Spleen (tissue), 11 donors: ENCODE results near the gene GPRC5B. TPM values are rescaled to one million over a fixed set of nuclear protein-coding genes. Genes with fewer than 3 reads are reported as not detected.

Experiments
- DNase-seq: peaks from one replicate; pipeline ENCODE4 v3.0.0-alpha.2; 2020
- H3K27ac ChIP-seq, 8 donors: fragments of 200-600 bp; sonication (generic) in 7 of 8; 1 replicate in 4 of 8; 2 replicates in 4 of 8; pipeline versions ENCODE4 v1.5.0 to v1.8.0; 2016 to 2021; ENCODE audit warnings: inconsistent platforms in 4 of 8, mild to moderate bottlenecking in 4 of 8, moderate library complexity in 1 of 8
- H3K27me3 ChIP-seq, 7 donors: fragments of 200-600 bp; sonication (generic) in 6 of 7; replicated peaks in 1 of 7; 1 replicate in 4 of 7; 2 replicates in 3 of 7; pipeline versions ENCODE4 v1.5.0 to v1.8.0; 2016 to 2021; ENCODE audit warnings: inconsistent platforms in 3 of 7, mild to moderate bottlenecking in 1 of 7
- H3K36me3 ChIP-seq, 6 donors: fragments of 200-600 bp; sonication (generic) in 5 of 6; 1 replicate in 4 of 6; 2 replicates in 2 of 6; pipeline versions ENCODE4 v1.5.0 to v1.8.0; 2016 to 2021; ENCODE audit warnings: inconsistent platforms in 2 of 6
- H3K4me1 ChIP-seq, 6 donors: fragments of 200-600 bp; sonication (generic) in 5 of 6; 1 replicate in 3 of 6; 2 replicates in 3 of 6; pipeline versions ENCODE4 v1.5.0 to v1.8.0; 2016 to 2021; ENCODE audit warnings: inconsistent platforms in 3 of 6
- H3K4me3 ChIP-seq, 8 donors: fragments of 200-600 bp; sonication (generic) in 7 of 8; 1 replicate in 4 of 8; 2 replicates in 4 of 8; pipeline versions ENCODE4 v1.5.0 to v1.8.0; 2016 to 2021; ENCODE audit warnings: inconsistent platforms in 4 of 8, mild to moderate bottlenecking in 4 of 8, moderate library complexity in 2 of 8
- H3K9me3 ChIP-seq, 8 donors: fragments of 200-600 bp; sonication (generic) in 7 of 8; 1 replicate in 4 of 8; 2 replicates in 4 of 8; pipeline versions ENCODE4 v1.5.0 to v1.8.0; 2016 to 2021; ENCODE audit warnings: inconsistent platforms in 4 of 8
- POLR2A ChIP-seq, 3 donors: fragments of 450-650 bp; IDR thresholded peaks; one replicate each; pipeline ENCODE4 v1.5.1; 2017; ENCODE audit warnings: antibody characterized with exemption in 3 of 3, mild to moderate bottlenecking in 1 of 3
- POLR2AphosphoS5 ChIP-seq, 3 donors: sonication (generic); formaldehyde crosslinking; IDR thresholded peaks; one replicate each; pipeline ENCODE4 v1.5.1; 2017; ENCODE audit warnings: antibody characterized with exemption in 3 of 3
- WGBS, 5 donors: extraction: QIAGEN DNeasy Blood & Tissue Kit in 3 of 5; methylation state at CpG; one replicate each; pipeline versions ENCODE4 v1.1.5 to v1.1.7; 2013 to 2018; 5-methylcytosine and 5-hydroxymethylcytosine counted together
- intact Hi-C: fragments of 100-400 bp; cut with DNase I; formaldehyde crosslinking; loops from one replicate; pipeline ENCODE4 v1.15.0; 2023; ENCODE audit warnings: low total_unique reads
- polyA plus RNA-seq, 3 donors: library from polyadenylated mRNA; stranded (reverse); fragments of 200-250 nt; gene quantifications; one replicate each; pipeline ENCODE4 v1.2.1, GENCODE V29; 2013
- total RNA-seq, 7 donors: library from RNA; depleted of rRNA in 3 of 7; stranded (reverse); fragments of >200 nt in 3 of 7; fragmentation: NEBNext Ultra II Directional in 4 of 7; extraction: Animal tissue kit (Norgen Biotek cat#: 25700) in 4 of 7; gene quantifications; one replicate each; pipeline versions ENCODE4 v1.1.0 to v1.2.1, GENCODE V29; 2016 to 2021
- TF ChIP-seq, protein P1 (sequence below), 11 experiments: fragments of 200-600 bp in 7 of 11; fragments of 450-650 bp in 4 of 11; sonication (generic) in 4 of 11; IDR thresholded peaks in 8 of 11; conservative IDR thresholded peaks in 3 of 11; 1 replicate in 7 of 11; 2 replicates in 4 of 11; pipeline versions ENCODE4 v1.4.0 to v1.8.0; 2016 to 2021; ENCODE audit warnings: antibody characterized with exemption in 11 of 11, inconsistent platforms in 4 of 11, mild to moderate bottlenecking in 1 of 11
- donor health status: healthy with polysubstance abuse.
- donor health status: DM: no; HTN: no; CAD: no; lungs with moderate emphysema.
- donor health status: DM: no; HTN: no; CAD: no.
- donor health status: Bipolar disorder and iron deficiency.
- donor health status: healthy.
- donor health status: DM: no; HTN: no; CAD: no.
- donor health status: DM: yes; HTN: yes; CAD: no.

GPRC5B gene
- total and polyA plus RNA-seq, 10 donors = 4.0 to 8.6 (median 6.5) TPM

DNA sequence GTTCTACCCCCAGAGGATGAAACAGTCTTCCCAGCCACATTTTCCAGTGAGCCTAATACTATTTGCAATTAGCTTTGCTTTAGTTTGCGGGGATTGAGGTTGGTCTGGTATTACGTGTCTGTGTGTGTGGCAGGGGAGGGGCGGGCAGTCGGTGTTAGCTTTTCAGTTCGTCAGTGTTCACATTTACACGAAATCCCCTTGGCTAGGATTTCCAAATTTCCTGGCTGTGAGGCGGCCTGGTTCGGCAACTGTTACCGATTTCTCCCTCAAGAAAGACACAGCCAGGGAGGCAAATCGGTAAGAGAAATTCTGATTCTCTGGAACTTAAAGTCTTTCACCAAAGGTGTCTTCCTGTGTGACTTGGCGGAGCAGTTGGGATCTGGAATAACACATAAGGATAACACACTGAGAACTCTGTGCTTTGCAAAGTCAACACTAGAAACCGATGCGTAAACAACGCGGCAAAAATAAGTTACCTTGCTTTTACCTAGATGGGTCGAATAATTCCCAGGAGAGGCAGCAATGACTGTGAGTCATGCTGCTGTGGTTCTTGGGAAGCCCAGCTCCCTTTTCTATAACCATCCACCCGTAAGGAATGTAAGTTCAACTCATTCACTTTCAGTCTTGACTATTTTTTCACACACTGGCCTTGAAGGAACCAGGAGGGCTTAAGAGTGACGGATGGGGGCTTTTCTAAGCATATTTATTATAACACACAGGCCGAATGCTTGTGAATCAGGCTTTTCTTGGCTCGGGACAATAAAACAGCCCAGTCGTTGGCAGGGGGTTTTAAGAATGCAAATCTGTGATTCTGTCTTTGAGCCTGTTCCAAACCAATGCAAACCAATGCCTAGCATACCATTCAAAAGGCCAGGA, 24.2 kb downstream of the GPRC5B start:
- Histone ChIP-seq H3K36me3 (no peaks in the 10 kb centered on the region), H3K4me3 (no peak overlapping the region), H3K9me3 (no peaks in the 10 kb centered on the region), H3K27ac (no peak overlapping the region), H3K4me1 (no peaks in the 10 kb centered on the region), H3K27me3 (no peaks in the 10 kb centered on the region)
- no peak for TF ChIP-seq POLR2A (IDR thresholded peaks at IDR 0.05)
- TF ChIP-seq, protein P1, sequence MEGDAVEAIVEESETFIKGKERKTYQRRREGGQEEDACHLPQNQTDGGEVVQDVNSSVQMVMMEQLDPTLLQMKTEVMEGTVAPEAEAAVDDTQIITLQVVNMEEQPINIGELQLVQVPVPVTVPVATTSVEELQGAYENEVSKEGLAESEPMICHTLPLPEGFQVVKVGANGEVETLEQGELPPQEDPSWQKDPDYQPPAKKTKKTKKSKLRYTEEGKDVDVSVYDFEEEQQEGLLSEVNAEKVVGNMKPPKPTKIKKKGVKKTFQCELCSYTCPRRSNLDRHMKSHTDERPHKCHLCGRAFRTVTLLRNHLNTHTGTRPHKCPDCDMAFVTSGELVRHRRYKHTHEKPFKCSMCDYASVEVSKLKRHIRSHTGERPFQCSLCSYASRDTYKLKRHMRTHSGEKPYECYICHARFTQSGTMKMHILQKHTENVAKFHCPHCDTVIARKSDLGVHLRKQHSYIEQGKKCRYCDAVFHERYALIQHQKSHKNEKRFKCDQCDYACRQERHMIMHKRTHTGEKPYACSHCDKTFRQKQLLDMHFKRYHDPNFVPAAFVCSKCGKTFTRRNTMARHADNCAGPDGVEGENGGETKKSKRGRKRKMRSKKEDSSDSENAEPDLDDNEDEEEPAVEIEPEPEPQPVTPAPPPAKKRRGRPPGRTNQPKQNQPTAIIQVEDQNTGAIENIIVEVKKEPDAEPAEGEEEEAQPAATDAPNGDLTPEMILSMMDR (IDR thresholded peaks at IDR 0.05 in 8 of 11, conservative IDR thresholded peaks at IDR 0.05 in 3 of 11) = no peak
- no peak for TF ChIP-seq POLR2AphosphoS5 (IDR thresholded peaks at IDR 0.05)
- WGBS, 5 donors = 83 to 89% (median 84%) methylated on average over 21 of the region's 21 CpGs
- peak; percentile 20 for DNase-seq
- intact Hi-C loops = no loop called here

GRCh38 chr16:19859603-19860002, 25.0 kb downstream of the GPRC5B start:
- Histone ChIP-seq H3K36me3 (no peaks in the 10 kb centered on the region), H3K4me3 (no peak overlapping the region), H3K4me1 (no peaks in the 10 kb centered on the region), H3K9me3 (no peaks in the 10 kb centered on the region), H3K27me3 (no peaks in the 10 kb centered on the region), H3K27ac (no peak overlapping the region)
- WGBS, 5 donors = 80 to 94% (median 87%) methylated on average over 4 of the region's 4 CpGs
- intact Hi-C loops = no loop called here
- DNase-seq = peak; percentile 27
- TF ChIP-seq, protein P1 (IDR thresholded peaks at IDR 0.05 in 8 of 11, conservative IDR thresholded peaks at IDR 0.05 in 3 of 11) = no peak
- no peak for TF ChIP-seq POLR2A (IDR thresholded peaks at IDR 0.05)
- TF ChIP-seq POLR2AphosphoS5 (IDR thresholded peaks at IDR 0.05) = no peak

GRCh38 chr16:19859166-19859565, 25.5 kb downstream of the GPRC5B start:
- 87 to 95% (median 90%) methylated on average over 9 of the region's 9 CpGs for WGBS, 5 donors
- H3K4me3 ChIP-seq = no peak overlapping the region
- H3K4me1 ChIP-seq = no peaks in the 10 kb centered on the region
- TF ChIP-seq, protein P1 (IDR thresholded peaks at IDR 0.05 in 8 of 11, conservative IDR thresholded peaks at IDR 0.05 in 3 of 11) = no peak
- TF ChIP-seq POLR2A (IDR thresholded peaks at IDR 0.05) (no peak), POLR2AphosphoS5 (IDR thresholded peaks at IDR 0.05) (no peak)
- no peak overlapping the region for H3K27ac ChIP-seq
- no peaks in the 10 kb centered on the region for H3K9me3 ChIP-seq
- intact Hi-C loops = no loop called here
- H3K36me3 ChIP-seq = no peaks in the 10 kb centered on the region
- H3K27me3 ChIP-seq = no peaks in the 10 kb centered on the region
- DNase-seq = no peak

DNA sequence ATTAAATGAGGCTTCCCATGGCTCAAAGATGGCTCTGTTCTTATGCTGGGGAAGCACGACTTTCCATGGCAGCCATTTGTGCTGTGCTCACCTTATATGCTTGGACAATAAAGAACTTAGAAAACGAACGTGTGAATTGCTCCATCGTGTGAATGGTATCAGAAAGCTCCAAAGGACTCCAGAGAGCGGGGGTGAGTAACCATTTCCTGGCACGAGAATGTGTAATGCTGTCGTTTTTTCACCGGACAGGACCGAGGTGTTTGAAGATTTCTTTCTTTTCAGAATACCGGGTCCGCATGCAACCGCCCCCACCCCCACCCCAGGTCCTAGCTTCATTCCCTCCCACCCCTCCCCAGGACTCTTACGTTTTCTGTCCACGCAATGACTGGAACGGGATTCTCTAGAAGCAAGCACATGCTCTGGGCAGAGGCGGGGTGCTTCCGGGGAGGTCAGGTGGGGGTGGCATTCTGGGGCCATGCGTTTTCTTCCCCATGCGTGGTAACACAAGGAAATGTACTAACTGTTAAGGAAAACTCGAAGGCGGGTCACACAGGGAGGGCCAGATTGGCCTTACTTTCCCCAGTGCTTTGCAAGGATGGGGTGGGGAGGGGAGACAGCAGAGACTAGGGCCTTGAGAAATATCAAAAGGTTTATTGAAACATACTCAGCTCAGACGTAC, 26.2 kb downstream of the GPRC5B start:
- Histone ChIP-seq H3K4me1 (no peaks in the 10 kb centered on the region), H3K27ac (no peak overlapping the region), H3K27me3 (no peaks in the 10 kb centered on the region), H3K9me3 (no peaks in the 10 kb centered on the region), H3K36me3 (no peaks in the 10 kb centered on the region), H3K4me3 (no peak overlapping the region)
- peak; percentile 24 for DNase-seq
- intact Hi-C loops = no loop called here
- WGBS, 5 donors = 84 to 89% (median 86%) methylated on average over 22 of the region's 22 CpGs
- no peak for TF ChIP-seq POLR2A (IDR thresholded peaks at IDR 0.05)
- TF ChIP-seq, protein P1 (IDR thresholded peaks at IDR 0.05 in 8 of 11, conservative IDR thresholded peaks at IDR 0.05 in 3 of 11) = no peak
- TF ChIP-seq POLR2AphosphoS5 (IDR thresholded peaks at IDR 0.05) = no peak
